ENCODE data around the gene WWC1. TPM values are rescaled to one million over a fixed set of nuclear protein-coding genes. Genes with fewer than 3 reads are reported as not detected.

The WWC1 gene
- polyA plus RNA-seq, 1 experiment: 5.2 TPM

- CTCF ChIA-PET: no interaction called here
- DNase-seq (ENCODE audit: low read depth, low spot score): no peak
- Histone ChIP-seq H3K4me3 (ENCODE audit: low read depth, low read length) (no peak overlapping the region), H3K27ac (ENCODE audit: low read depth, low read length) (no peak overlapping the region), H3K9me3 (ENCODE audit: control insufficient read depth, insufficient read depth, low read length) (no peaks in the 10 kb centered on the region), H3K27me3 (ENCODE audit: control insufficient read depth, insufficient read depth, low read length) (no peaks in the 10 kb centered on the region)
- POLR2A ChIA-PET: no interaction called here
- TF ChIP-seq, protein P1, sequence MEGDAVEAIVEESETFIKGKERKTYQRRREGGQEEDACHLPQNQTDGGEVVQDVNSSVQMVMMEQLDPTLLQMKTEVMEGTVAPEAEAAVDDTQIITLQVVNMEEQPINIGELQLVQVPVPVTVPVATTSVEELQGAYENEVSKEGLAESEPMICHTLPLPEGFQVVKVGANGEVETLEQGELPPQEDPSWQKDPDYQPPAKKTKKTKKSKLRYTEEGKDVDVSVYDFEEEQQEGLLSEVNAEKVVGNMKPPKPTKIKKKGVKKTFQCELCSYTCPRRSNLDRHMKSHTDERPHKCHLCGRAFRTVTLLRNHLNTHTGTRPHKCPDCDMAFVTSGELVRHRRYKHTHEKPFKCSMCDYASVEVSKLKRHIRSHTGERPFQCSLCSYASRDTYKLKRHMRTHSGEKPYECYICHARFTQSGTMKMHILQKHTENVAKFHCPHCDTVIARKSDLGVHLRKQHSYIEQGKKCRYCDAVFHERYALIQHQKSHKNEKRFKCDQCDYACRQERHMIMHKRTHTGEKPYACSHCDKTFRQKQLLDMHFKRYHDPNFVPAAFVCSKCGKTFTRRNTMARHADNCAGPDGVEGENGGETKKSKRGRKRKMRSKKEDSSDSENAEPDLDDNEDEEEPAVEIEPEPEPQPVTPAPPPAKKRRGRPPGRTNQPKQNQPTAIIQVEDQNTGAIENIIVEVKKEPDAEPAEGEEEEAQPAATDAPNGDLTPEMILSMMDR (IDR thresholded peaks at IDR 0.05; ENCODE audit: low read depth, low read length): no peak
These were observed 37.3 kb upstream of the WWC1 start for GRCh38 chr5:168254013-168254693.

GRCh38 chr5:168260353-168261226, 30.9 kb upstream of the WWC1 start:
- no peak overlapping the region for H3K27ac ChIP-seq (ENCODE audit: low read depth, low read length)
- H3K9me3 ChIP-seq (ENCODE audit: control insufficient read depth, insufficient read depth, low read length): no peaks in the 10 kb centered on the region
- no peak overlapping the region for H3K4me3 ChIP-seq (ENCODE audit: low read depth, low read length)
- TF ChIP-seq, protein P1 (IDR thresholded peaks at IDR 0.05; ENCODE audit: low read depth, low read length): no peak
- POLR2A ChIA-PET: no interaction called here
- no peaks in the 10 kb centered on the region for H3K27me3 ChIP-seq (ENCODE audit: control insufficient read depth, insufficient read depth, low read length)
- CTCF ChIA-PET: interaction anchor here (0.6 to 1.4 kb wide), 2 partner anchors 9 to 34 kb away, joined by 3 to 4 read pairs; no protein-coding TSS in a partner anchor
- DNase-seq (ENCODE audit: low read depth, low spot score): no peak

- ChIA-PET CTCF (interaction anchor here (1.4 kb wide), 1 partner anchor 9 kb away, joined by 4 read pairs; no protein-coding TSS in a partner anchor), POLR2A (no interaction called here)
- no peaks in the 10 kb centered on the region for H3K9me3 ChIP-seq (ENCODE audit: control insufficient read depth, insufficient read depth, low read length)
- TF ChIP-seq, protein P1 (IDR thresholded peaks at IDR 0.05; ENCODE audit: low read depth, low read length): no peak
- no peak for DNase-seq (ENCODE audit: low read depth, low spot score)
- H3K27ac ChIP-seq (ENCODE audit: low read depth, low read length): no peak overlapping the region
- no peaks in the 10 kb centered on the region for H3K27me3 ChIP-seq (ENCODE audit: control insufficient read depth, insufficient read depth, low read length)
- H3K4me3 ChIP-seq (ENCODE audit: low read depth, low read length): no peak overlapping the region
These were observed 30.2 kb upstream of the WWC1 start for GRCh38 chr5:168261227-168261571.

DNA sequence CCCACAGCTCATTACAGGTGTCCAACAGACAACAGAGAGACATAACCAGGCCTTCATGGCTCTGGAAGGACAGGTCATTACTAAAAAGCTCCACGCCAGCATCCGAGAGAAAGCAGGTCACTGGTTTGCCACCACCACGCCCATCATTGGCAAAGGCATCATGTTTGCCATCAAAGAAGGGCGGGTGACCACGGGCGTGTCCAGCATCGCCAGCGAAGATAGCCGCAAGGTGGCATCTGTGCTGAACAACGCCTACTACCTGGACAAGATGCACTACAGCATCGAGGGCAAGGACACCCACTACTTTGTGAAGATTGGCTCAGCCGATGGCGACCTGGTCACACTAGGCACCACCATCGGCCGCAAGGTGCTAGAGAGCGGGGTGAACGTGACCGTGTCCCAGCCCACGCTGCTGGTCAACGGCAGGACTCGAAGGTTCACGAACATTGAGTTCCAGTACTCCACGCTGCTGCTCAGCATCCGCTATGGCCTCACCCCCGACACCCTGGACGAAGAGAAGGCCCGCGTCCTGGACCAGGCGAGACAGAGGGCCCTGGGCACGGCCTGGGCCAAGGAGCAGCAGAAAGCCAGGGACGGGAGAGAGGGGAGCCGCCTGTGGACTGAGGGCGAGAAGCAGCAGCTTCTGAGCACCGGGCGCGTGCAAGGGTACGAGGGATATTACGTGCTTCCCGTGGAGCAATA, 29.3 kb upstream of the WWC1 start:
- no peak overlapping the region for H3K4me3 ChIP-seq (ENCODE audit: low read depth, low read length)
- TF ChIP-seq, protein P1 (IDR thresholded peaks at IDR 0.05; ENCODE audit: low read depth, low read length): no peak
- POLR2A ChIA-PET: no interaction called here
- no peaks in the 10 kb centered on the region for H3K9me3 ChIP-seq (ENCODE audit: control insufficient read depth, insufficient read depth, low read length)
- CTCF ChIA-PET: no interaction called here
- no peak overlapping the region for H3K27ac ChIP-seq (ENCODE audit: low read depth, low read length)
- no peak for DNase-seq (ENCODE audit: low read depth, low spot score)
- no peaks in the 10 kb centered on the region for H3K27me3 ChIP-seq (ENCODE audit: control insufficient read depth, insufficient read depth, low read length)
